BLaER1 (cell line): ENCODE measurements around the gene DNAI1.
A peak's percentile ranks its signal among the peaks of the same experiment; 100 is the strongest.

ENCODE experiments used
- H3K27ac ChIP-seq: shearing (Covaris generic); formaldehyde crosslinking; 2 replicates; pipeline ENCODE4 v1.8.1; 2022
- H3K27me3 ChIP-seq: shearing (Covaris generic); formaldehyde crosslinking; 2 replicates; pipeline ENCODE4 v1.8.1; 2022
- H3K36me3 ChIP-seq: shearing (Covaris generic); formaldehyde crosslinking; 2 replicates; pipeline ENCODE4 v1.8.1; 2022
- H3K4me1 ChIP-seq: shearing (Covaris generic); formaldehyde crosslinking; 2 replicates; pipeline ENCODE4 v1.8.1; 2022
- H3K4me2 ChIP-seq: shearing (Covaris generic); formaldehyde crosslinking; 2 replicates; pipeline ENCODE4 v1.8.1; 2022
- H3K4me3 ChIP-seq: shearing (Covaris generic); formaldehyde crosslinking; 2 replicates; pipeline ENCODE4 v1.8.1; 2022
- H3K9ac ChIP-seq: shearing (Covaris generic); formaldehyde crosslinking; 2 replicates; pipeline ENCODE4 v1.8.1; 2022
- H3K9me3 ChIP-seq: shearing (Covaris generic); formaldehyde crosslinking; 2 replicates; pipeline ENCODE4 v1.8.1; 2022
- H4K20me1 ChIP-seq: shearing (Covaris generic); formaldehyde crosslinking; 2 replicates; pipeline ENCODE4 v1.8.1; 2022
- Cebpa-rat ChIP-seq: shearing (Covaris generic); IDR thresholded peaks from 2 replicates; pipeline ENCODE4 v1.8.1; 2022

DNAI1 gene

DNA sequence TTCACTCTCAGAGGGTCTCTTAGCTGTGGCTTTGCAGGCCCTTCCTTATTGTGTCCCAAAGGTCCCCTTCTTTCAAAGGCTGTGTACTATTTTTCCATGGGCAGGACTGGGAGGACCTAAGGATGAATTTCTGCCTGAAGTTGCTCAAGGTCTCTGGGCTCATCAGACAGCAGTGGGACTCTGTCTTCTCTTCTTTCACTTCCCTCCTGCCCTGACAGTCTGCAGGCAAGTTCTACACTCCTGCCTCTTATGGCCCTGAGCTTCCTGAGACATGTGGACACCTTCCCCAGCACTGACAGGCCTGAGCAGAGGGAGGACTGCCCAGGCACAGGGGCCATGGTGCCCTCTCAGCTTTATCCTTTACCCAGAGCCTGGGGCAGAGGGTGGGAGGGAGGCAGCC, 49.4 kb downstream of the DNAI1 start:
- no peaks in the 10 kb centered on the region for H3K9me3 ChIP-seq
- no peaks in the 10 kb centered on the region for H4K20me1 ChIP-seq
- H3K4me1 ChIP-seq: peaks cover 13% of the 10 kb centered on the region
- no peaks in the 10 kb centered on the region for H3K27me3 ChIP-seq
- H3K36me3 ChIP-seq: no peaks in the 10 kb centered on the region
- TF ChIP-seq Cebpa-rat: no peak
- H3K4me3 ChIP-seq: no peak overlapping the region
- no peak overlapping the region for H3K9ac ChIP-seq
- no peak overlapping the region for H3K4me2 ChIP-seq
- no peak overlapping the region for H3K27ac ChIP-seq

DNA sequence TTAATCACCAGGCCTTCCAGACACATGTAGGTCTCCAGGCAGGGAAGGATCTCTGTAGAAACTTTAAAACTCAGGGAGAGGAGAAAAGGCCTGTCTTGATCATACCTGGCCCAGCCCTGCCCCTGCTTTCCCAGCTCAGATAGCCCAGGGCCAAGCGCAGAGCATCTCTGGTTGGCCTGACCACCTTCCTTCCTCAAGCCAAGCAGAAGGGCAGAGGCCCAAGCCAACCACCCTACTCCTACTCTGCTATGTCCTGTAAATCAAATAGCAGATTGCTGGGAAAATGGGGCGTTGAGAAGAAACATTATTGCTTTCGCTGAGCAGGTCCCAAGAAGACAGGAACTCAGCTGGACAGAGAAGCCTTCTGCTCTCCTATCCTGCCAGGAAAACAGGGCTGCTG, 49.9 kb downstream of the DNAI1 start:
- Histone ChIP-seq H3K27ac (no peak overlapping the region), H3K4me1 (peaks cover 18% of the 10 kb centered on the region), H4K20me1 (no peaks in the 10 kb centered on the region), H3K4me2 (no peak overlapping the region), H3K36me3 (no peaks in the 10 kb centered on the region), H3K4me3 (no peak overlapping the region), H3K27me3 (no peaks in the 10 kb centered on the region), H3K9me3 (no peaks in the 10 kb centered on the region), H3K9ac (no peak overlapping the region)
- TF ChIP-seq Cebpa-rat: no peak

DNA sequence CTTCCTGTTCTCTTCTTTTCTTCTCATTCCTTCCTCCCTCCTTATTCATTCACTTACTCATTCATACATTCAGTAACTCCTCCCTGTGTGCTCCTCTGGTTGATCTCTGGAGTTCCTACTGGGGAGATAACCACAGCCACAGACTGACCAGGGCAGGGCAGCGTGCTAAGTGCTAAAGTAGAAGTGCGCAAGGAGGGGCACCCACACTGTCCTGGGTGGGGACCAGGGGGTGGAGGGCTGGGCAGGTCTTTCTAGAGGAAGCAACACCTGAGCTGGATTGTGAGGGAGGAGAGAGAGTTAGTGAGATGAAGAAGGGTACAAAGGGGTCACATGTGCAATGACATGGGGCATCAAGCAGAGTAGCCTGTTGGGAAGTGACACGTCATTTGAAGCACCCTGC, 50.3 kb downstream of the DNAI1 start:
- no peaks in the 10 kb centered on the region for H3K9me3 ChIP-seq
- H4K20me1 ChIP-seq: no peaks in the 10 kb centered on the region
- peaks cover 23% of the 10 kb centered on the region for H3K4me1 ChIP-seq
- TF ChIP-seq Cebpa-rat: no peak
- no peak overlapping the region for H3K4me2 ChIP-seq
- no peak overlapping the region for H3K9ac ChIP-seq
- H3K27me3 ChIP-seq: no peaks in the 10 kb centered on the region
- H3K36me3 ChIP-seq: no peaks in the 10 kb centered on the region
- H3K4me3 ChIP-seq: no peak overlapping the region
- no peak overlapping the region for H3K27ac ChIP-seq

DNA sequence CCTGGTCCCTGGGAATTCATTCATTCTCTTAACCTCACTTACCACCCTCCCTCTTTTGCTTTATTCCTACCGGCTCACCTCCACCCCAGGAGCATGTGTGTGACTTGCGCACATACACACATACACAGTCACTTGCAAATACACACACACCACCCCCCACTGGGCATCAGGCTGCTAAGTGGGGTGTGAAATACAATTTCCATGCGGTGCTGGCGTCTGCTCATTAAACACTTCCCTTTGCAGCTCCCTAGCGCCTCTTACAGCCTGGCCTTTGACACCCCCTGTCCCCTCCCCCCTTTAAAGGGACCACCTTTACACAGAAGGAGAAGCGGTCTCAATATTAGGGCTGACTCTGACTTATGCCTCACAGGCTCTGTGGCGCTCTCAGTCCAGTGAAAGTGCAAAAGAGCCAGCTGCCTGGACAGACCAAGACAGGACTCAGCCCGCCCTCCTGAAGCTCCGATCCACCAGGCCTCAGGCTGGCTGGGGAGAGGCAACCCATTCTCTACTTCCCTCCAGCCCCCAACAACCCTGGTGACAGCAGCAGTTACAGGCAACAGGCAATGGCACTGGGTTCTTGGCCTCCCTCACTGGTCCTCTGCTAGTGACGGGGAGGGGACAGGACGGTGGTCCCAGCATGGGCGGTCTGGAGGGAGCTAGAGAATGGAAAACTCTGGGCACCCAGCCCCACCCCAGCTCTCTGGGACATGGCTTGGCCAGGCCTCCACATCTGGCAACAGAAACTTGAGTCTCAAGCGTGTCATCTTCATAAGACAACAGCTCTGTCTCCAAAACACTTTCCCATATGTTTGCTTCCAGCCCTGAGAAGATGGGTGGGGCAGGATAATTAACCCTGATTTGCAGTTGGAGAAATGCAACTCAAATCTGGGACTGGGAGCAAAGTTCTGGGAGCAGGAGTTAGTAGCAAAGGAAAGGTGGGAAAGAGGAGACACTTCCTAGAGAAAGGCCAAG, 52.2 kb downstream of the DNAI1 start:
- Histone ChIP-seq H3K9me3 (no peaks in the 10 kb centered on the region), H3K27me3 (no peaks in the 10 kb centered on the region), H3K27ac (no peak overlapping the region), H3K9ac (no peak overlapping the region), H3K36me3 (no peaks in the 10 kb centered on the region), H3K4me2 (0 out of 2 replicates have a peak overlapping the region, but pooled peaks have one; percentile 7), H3K4me3 (no peak overlapping the region), H3K4me1 (peaks cover 32% of the 10 kb centered on the region), H4K20me1 (no peaks in the 10 kb centered on the region)
- TF ChIP-seq Cebpa-rat: no peak

DNA sequence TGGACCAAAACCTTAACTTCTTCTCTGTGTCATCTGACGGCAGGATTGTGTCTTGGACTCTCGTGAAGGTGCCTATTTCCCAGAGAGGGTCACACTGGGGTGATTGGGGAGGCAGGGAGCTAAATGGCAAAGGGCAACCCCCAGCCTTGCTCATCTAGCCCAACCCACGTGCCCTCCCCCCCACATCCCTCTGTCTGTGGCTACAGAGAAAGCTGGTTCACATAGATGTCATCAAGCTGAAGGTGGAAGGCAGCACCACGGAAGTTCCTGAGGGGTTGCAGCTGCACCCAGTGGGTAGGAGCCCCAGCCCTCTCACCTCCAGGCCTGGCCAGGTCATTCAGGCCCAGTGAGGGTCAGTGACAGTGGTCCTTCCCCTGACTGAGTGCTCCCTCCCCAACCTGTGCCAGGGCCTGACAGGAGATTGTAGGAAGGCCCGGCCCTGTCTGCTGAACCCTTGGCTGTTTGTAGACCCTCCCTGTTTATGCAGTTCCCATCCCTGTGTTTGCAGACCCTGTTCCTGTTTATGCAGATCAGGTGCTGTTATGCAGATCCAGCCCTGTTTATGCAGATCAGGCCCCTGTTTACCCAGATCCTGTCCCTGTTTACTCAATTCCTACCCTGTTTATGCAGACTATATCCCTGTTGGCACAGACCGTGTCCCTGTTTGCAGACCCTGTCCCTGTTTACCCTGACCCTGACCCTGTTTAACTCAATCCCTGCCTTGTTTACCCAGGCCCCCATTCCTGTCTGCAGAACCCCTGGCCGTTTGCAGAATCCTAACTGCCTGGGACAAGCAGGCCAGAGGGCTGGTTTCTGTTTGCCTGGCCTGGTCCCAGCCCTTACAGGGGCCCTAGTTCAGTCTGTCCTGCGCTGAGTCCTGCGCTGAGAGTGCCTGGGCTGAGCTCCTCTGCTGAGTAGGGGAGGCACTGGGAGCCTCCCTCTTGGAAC, 53.8 kb downstream of the DNAI1 start:
- Histone ChIP-seq H3K4me3 (no peak overlapping the region), H3K9ac (peak overlapping the region; percentile 39; the same call in 1 of the 2 replicates), H3K4me1 (peaks cover 45% of the 10 kb centered on the region), H3K36me3 (no peaks in the 10 kb centered on the region), H3K4me2 (peak overlapping the region; percentile 62), H3K9me3 (no peaks in the 10 kb centered on the region), H3K27me3 (no peaks in the 10 kb centered on the region), H3K27ac (peak overlapping the region; percentile 43; the same call in 1 of the 2 replicates), H4K20me1 (no peaks in the 10 kb centered on the region)
- no peak for TF ChIP-seq Cebpa-rat

DNA sequence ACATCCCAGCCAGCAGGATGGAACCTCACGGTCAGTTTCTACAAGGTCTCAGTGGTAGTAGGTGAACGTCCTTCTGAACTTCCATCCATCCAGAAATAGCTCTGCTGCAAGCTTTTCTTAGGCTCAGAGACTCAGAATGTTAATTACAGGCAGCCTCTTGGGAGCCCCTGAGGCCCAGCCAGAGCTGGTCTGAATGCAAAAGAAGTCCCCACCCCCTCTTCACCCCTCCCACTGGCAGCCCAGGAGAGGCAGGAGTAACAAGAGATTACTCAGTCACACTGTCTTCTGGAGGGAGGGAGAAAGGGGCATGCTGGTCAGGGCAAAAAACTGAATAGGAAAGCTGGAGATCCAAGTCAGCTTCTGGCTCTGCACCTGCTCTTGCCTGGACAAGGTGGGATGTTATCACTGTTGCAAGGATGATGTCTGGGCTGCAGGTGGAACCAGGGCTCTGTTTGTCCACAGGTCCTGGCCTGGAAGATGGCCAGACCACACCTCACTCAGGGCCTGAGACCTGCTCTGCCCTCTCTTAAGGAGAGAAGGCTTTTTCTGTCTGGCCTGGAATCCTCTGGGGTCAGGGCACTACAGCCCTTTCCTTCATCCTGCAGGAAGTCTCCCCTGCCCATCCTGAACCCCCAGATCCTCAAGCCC, 55.1 kb downstream of the DNAI1 start:
- no peak for TF ChIP-seq Cebpa-rat
- H4K20me1 ChIP-seq: no peaks in the 10 kb centered on the region
- H3K4me3 ChIP-seq: no peak overlapping the region
- H3K36me3 ChIP-seq: no peaks in the 10 kb centered on the region
- no peaks in the 10 kb centered on the region for H3K27me3 ChIP-seq
- peak overlapping the region; percentile 43; the same call in 1 of the 2 replicates for H3K27ac ChIP-seq
- H3K4me1 ChIP-seq: peaks cover 58% of the 10 kb centered on the region
- no peaks in the 10 kb centered on the region for H3K9me3 ChIP-seq
- H3K4me2 ChIP-seq: peak overlapping the region; percentile 62
- H3K9ac ChIP-seq: peak overlapping the region; percentile 39

DNA sequence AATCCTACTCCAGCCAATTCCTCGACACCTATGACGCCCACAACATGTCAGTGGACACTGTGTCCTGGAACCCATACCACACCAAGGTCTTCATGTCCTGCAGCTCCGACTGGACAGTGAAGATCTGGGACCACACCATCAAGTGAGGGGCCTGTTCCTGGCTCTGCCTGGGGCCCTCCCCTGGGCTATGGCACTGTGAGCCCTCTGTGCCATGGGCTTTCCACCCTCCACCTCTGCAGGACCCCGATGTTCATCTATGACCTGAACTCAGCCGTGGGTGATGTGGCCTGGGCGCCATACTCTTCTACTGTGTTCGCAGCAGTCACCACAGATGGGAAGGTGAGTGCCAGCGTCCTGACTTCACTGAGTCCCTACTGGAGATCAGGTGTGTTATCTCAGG, 55.8 kb downstream of the DNAI1 start:
- TF ChIP-seq Cebpa-rat: no peak
- no peak overlapping the region for H3K9ac ChIP-seq

DNA sequence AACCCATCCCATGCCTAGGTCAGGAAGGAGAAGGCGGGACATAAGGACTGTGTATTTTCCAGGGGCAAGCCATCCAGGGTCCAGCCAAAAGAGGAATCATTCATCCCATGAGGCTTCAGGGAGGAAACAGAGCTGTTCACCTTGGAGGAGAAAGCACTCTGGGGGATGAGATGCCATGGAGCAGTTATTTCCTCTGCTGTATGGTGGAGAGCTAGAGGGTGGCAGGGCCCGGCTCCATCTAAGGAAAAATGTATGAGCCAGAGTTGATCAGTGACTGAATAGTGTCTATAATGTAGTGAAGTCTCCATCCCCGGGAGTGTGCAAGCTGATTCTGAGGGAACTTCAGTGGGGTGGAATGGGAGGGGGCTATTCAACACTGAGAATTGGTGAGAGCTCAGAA, 56.2 kb downstream of the DNAI1 start:
- no peak for TF ChIP-seq Cebpa-rat
- Histone ChIP-seq H3K9me3 (no peaks in the 10 kb centered on the region), H4K20me1 (no peaks in the 10 kb centered on the region), H3K4me2 (no peak overlapping the region), H3K27ac (no peak overlapping the region; the same call in 1 of the 2 replicates), H3K9ac (no peak overlapping the region), H3K4me3 (no peak overlapping the region), H3K27me3 (no peaks in the 10 kb centered on the region), H3K4me1 (peaks cover 69% of the 10 kb centered on the region), H3K36me3 (no peaks in the 10 kb centered on the region)

More for the DNA sequence above, 55.8 kb downstream of the DNAI1 start:
- H3K9me3 ChIP-seq: no peaks in the 10 kb centered on the region
- H3K27me3 ChIP-seq: no peaks in the 10 kb centered on the region
- peak overlapping the region; percentile 62 for H3K4me2 ChIP-seq
- no peaks in the 10 kb centered on the region for H4K20me1 ChIP-seq
- H3K36me3 ChIP-seq: no peaks in the 10 kb centered on the region
- H3K27ac ChIP-seq: no peak overlapping the region; the same call in 1 of the 2 replicates
- no peak overlapping the region for H3K4me3 ChIP-seq
- peaks cover 65% of the 10 kb centered on the region for H3K4me1 ChIP-seq

DNA sequence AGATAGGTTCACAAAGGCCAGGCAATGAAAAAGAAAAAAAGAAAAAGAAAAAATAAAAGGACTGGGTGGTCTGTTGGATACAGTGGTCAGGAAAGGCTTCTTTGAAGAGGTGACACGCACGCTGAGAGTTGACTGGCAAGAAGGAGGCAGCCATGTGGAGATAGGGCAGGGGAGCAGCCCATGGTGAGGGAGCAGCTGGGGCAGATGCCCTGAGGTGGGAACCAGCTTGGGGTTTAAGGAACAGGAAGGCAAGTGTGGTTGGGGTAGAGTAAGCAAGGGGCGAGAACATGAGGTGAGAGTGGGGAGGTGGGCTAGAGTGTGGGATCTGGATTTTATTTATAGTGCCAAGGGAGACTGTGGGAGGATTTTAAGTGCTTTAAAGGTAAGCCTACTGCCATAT, 57.4 kb downstream of the DNAI1 start:
- Histone ChIP-seq H4K20me1 (no peaks in the 10 kb centered on the region), H3K9ac (no peak overlapping the region), H3K9me3 (no peaks in the 10 kb centered on the region), H3K4me2 (peak overlapping the region; percentile 27; the same call in 1 of the 2 replicates), H3K4me1 (peaks cover 71% of the 10 kb centered on the region), H3K4me3 (no peak overlapping the region), H3K27me3 (no peaks in the 10 kb centered on the region), H3K36me3 (no peaks in the 10 kb centered on the region), H3K27ac (no peak overlapping the region)
- TF ChIP-seq Cebpa-rat: no peak
